HG03039 (cell line): ENCODE data around the gene ZNF444.

Experiments used
- ATAC-seq: cut with Tn5 transposase; IDR thresholded peaks from one replicate; pipeline ENCODE4 v1.9.1; 2021; ENCODE audit warnings: mild to moderate bottlenecking, moderate library complexity; ENCODE audit not compliant: unreplicated experiment

Gene ZNF444

GRCh38 chr19:56106993-56107392, 34.1 kb upstream of the ZNF444 start:
- ATAC-seq: no peak

DNA sequence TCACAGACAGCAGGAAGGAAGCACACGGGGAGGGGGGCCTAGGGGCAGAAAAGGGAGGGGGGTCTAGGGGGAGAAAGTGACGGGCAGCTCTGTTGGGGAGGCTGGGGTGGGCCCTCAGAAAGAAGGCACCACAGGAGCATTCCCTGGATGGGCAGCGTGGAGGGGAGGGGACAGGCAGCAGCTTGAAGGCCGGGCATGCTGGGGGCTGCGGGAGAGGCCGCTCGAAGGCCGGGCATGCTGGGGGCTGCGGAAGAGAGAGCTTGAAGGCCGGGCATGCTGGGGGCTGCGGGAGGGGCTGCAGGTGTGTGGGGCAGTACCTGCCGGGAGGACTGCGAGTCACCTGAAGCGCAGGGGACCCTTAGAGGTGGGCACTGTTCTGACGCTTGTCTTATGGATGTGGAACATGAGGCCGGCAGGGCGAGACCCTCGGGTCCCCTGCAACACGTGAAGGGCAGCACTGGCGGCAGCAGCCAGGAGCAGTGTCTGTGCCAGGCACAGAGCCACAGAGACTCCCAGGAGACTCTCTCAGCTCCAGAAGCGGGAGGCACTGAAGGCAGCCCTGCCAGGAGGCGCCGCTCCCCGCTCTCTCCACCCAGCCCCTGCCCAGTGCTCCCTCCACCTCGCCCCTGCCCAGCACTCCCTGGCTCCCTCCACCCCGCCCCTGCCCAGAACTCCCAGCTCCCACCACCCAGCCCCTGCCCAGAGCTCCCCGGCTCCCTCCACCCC, 33.3 kb upstream of the ZNF444 start:
- ATAC-seq: no peak

DNA sequence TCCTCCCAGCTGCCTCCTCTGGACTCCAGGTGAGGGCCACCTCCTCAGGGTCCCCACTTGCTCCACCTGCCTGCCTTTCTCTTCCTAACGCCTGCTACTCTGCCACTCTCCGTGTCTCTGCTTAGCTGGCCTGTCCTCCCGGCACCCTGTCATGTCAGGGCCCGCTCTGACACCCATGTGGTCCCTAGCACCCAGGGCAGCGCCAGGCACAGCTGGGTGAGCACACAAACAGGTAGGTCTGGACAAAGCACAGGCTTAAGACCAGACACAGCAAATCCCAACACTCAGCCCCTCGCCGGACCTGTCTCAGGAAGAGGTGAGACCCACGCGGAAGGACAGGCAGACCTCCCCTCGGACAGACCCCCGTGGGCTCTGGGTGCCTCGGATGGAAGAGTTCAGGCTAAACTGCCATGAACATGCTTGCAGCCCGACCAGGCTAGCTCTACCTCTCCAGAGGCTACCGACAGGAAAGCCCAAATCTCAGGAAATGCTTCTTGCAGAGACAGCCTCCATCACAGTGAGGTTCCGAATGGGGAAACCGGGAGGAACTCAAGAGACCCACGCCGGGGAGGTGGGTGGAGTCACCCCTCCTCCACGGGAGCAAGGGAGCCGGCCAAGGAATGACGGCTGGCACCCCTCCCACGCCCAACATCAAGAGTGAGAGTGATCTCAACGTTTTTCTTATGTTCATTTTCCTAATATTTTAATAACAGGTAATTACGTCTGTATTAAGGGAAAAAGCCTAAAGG, 32.5 kb upstream of the ZNF444 start:
- ATAC-seq: no peak

GRCh38 chr19:56109226-56109625, 31.9 kb upstream of the ZNF444 start:
- no peak for ATAC-seq

- no peak for ATAC-seq
Observed at GRCh38 chr19:56110515-56111448, 30.3 kb upstream of the ZNF444 start.

- ATAC-seq: no peak
Observed at GRCh38 chr19:56111601-56112312, 29.3 kb upstream of the ZNF444 start.

DNA sequence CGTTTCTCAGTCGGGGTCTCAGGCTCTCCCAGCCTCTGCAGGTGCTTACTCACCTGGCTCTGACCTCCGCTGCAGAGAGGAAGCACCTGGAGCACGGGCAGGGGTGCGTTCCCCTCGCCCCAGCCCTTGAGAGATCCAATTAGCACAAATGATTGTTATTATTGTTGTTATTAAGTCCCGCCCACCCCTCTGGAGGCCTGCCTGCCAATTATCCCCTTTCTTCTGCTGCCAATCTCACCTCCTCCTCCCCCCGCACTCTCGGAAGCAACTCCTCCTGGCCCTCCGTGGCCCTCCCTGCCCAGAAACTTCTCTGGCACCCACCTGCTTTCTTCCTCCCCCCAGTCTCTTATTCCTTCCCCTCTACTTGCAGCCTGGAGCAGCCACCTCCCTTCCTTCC, 28.8 kb upstream of the ZNF444 start:
- ATAC-seq: no peak

GRCh38 chr19:56113074-56113632, 27.9 kb upstream of the ZNF444 start:
- ATAC-seq: no peak

DNA sequence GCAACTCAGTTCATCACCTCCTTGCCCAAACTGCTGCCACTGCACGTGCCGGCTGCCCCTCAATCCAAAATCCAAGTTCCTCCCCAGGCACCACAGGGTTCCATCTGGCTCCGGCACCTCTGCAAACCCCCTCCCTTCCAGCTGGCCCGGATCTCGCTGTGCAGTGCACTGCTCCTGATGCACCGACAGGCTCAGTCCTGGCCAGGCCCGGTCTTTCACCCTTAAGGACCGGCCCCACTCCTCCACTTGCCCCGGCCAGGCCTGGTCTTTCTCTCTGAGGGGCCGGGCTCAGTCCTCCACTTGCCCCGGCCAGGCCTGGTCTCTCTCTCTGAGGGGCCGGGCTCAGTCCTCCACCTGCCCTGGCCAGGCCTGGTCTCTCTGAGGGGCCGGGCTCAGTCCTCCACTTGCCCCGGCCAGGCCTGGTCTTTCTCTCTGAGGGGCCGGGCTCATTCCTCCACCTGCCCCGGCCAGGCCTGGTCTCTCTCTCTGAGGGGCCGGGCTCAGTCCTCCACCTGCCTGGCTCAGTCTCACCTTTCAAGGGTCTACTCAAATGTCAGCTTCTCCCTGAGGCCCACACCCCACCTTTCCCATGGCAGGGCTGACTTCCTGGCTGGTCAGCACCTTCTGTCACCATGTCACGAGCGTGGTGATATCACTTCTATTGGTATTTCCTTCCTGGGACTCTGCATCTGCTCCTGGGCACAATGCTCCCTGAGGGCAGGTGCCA, 26.9 kb upstream of the ZNF444 start:
- no peak for ATAC-seq

GRCh38 chr19:56114778-56115110, 26.3 kb upstream of the ZNF444 start:
- ATAC-seq: no peak

- no peak for ATAC-seq
Observed at GRCh38 chr19:56115490-56115889, 25.6 kb upstream of the ZNF444 start.

- no peak for ATAC-seq
Observed at GRCh38 chr19:56116606-56117005, 24.5 kb upstream of the ZNF444 start.

GRCh38 chr19:56117376-56117884, 23.7 kb upstream of the ZNF444 start:
- ATAC-seq: no peak

- ATAC-seq: no peak
Observed at GRCh38 chr19:56117889-56118288, 23.2 kb upstream of the ZNF444 start.

- no peak for ATAC-seq
Observed at GRCh38 chr19:56118666-56119581, 22.2 kb upstream of the ZNF444 start.

DNA sequence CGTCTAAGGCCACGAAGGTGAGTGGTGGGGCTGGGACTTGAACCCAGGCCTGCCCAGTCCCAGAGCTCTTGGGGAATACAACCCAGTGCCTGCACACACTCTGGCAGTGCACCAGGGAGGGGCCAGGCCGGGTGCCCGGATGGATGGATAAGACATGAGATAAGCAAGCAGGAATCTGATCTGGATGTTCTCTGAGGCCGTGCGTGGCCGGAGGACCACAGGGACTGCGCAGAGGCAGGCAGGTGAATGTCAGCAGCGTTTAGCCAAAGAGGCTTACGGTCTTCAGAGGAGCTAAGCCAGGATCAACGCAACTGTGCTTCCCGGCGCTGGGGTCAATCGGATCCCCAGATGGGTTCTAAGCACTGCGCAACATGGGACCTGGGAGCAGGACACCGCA, 21.5 kb upstream of the ZNF444 start:
- ATAC-seq: no peak

- no peak for ATAC-seq
Observed at GRCh38 chr19:56120002-56120370, 21.1 kb upstream of the ZNF444 start.

DNA sequence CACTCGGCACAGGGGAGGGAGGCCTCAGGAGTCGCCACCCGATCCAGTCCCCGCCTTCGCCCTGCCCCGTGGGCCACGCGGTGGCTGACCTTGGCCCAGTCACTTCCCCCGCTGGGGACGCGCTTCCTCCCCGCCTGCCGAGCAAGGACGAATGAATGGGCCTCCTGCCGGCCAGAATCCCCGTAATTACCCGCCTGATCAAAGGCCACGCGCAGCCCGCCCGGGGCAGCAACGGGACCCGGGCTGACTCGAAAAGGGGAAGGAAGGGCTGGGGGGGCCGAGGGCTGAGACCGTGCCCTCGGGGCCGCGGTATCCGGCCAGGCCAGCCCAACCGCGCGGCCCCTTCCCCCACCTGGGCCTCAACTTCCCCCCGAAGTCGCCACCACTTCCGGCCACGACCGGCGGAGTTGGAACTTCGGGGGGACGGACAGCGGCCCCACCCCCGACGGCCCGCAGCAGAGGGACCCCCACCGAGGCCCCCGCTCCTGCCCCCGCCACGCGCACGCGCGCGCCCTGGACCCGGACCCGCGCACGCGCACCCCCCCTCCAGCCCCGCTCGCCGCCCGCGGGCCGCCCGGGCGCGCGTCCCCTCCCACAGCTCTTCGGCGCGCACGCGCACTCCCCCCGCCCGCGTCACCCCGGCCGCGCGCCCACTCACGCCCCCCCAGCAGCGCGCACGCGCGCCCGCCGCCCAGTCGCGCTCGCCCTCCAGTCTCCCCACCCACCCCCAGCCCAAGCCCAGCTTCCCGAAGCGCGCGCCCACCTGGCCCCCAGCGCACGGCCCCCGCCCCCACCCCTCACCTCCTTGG, 20.5 kb upstream of the ZNF444 start:
- ATAC-seq: peak; percentile 24
